ENCODE results near the gene TMEFF2. TPM values are rescaled to one million over a fixed set of nuclear protein-coding genes. Genes with fewer than 3 reads are reported as not detected.

The TMEFF2 gene
- total and polyA plus RNA-seq, 10 of the 15 experiments (the other 5 are each of a cell fraction or from before 2014, with no cell fraction given) = not detected

- TF ChIP-seq ZBTB33 (IDR thresholded peaks at IDR 0.05) (no peak), EGR1 (IDR thresholded peaks at IDR 0.05; ENCODE audit: borderline replicate concordance in 1 of 2, low read depth in 2 of 2, low read length in 2 of 2) (no peak), HCFC1 (IDR thresholded peaks at IDR 0.05; ENCODE audit: low read length) (no peak), NKRF (conservative IDR thresholded peaks at IDR 0.05) (no peak)
- TF ChIP-seq, protein P1, sequence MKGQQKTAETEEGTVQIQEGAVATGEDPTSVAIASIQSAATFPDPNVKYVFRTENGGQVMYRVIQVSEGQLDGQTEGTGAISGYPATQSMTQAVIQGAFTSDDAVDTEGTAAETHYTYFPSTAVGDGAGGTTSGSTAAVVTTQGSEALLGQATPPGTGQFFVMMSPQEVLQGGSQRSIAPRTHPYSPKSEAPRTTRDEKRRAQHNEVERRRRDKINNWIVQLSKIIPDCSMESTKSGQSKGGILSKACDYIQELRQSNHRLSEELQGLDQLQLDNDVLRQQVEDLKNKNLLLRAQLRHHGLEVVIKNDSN (IDR thresholded peaks at IDR 0.05; ENCODE audit: borderline replicate concordance, extremely low read length, insufficient read depth, low read depth, low read length) = no peak
These were observed 6.4 kb upstream of the TMEFF2 start (continued) for GRCh38 chr2:192201116-192201515.

- H2AFZ ChIP-seq (ENCODE audit: control insufficient read depth, low read depth, low read length) = no peak overlapping the region
- peaks cover 20 to 21% of the 10 kb centered on the region in 2 experiments for H3K27me3 ChIP-seq (replicated peaks in 1 of 2; ENCODE audit: control insufficient read depth in 2 of 2, insufficient read depth in 2 of 2, low read length in 1 of 2)
- in situ Hi-C loops (cut with MboI) = no loop called here
- H3K79me2 ChIP-seq (ENCODE audit: control insufficient read depth, insufficient read depth, low read length) = no peaks in the 10 kb centered on the region
- no TSS peak for BruUV-seq (replicated peaks)
- TF ChIP-seq NKRF (conservative IDR thresholded peaks at IDR 0.05) (no peak), NFYB (IDR thresholded peaks at IDR 0.05; ENCODE audit: insufficient read depth, low read depth, low read length) (no peak), MEF2A (IDR thresholded peaks at IDR 0.05; ENCODE audit: insufficient read depth, low read depth, low read length) (no peak), PBX3 (IDR thresholded peaks at IDR 0.05; ENCODE audit: insufficient replicate concordance, low read depth, low read length) (no peak), TCF3 (IDR thresholded peaks at IDR 0.05; ENCODE audit: borderline replicate concordance, insufficient read depth, low read depth, low read length) (no peak), LARP7 (IDR thresholded peaks at IDR 0.05) (no peak)
- ChIA-PET POLR2A (no interaction called here), SMC1A (ENCODE audit: uncharacterized antibody, unreplicated experiment) (no interaction called here), CTCF (interaction anchor here (1.2 kb wide), 1 partner anchor 385 kb away, joined by 3 read pairs; no protein-coding TSS in a partner anchor), RAD21 (ENCODE audit: unreplicated experiment) (no interaction called here)
- H3K4me3 ChIP-seq = no peak overlapping the region
- no peak for ATAC-seq
- DNase-seq (ENCODE audit: low read depth, low spot score) = no peak
- no peaks in the 10 kb centered on the region for H3K4me1 ChIP-seq (ENCODE audit: control insufficient read depth, insufficient read depth, low read length)
- WGBS (ENCODE audit: insufficient coverage, insufficient replicate concordance, low lambda C conversion rate, missing lambda C conversion rate) = 0% methylated on average over 1 of the region's 1 CpG
- intact Hi-C loops (cut with micrococcal nuclease; ENCODE audit: unreplicated experiment) = no loop called here
- FAIRE-seq = no peak
- H3K27ac ChIP-seq (ENCODE audit: control insufficient read depth, insufficient read depth) = no peak overlapping the region
- H4K20me1 ChIP-seq (ENCODE audit: control insufficient read depth, insufficient read depth) = no peaks in the 10 kb centered on the region
- H3K4me2 ChIP-seq (ENCODE audit: control insufficient read depth, insufficient read depth) = no peak overlapping the region
- no peaks in the 10 kb centered on the region for H3K36me3 ChIP-seq (ENCODE audit: control insufficient read depth in 2 of 2, insufficient read depth in 2 of 2, low read length in 1 of 2)
- no peak overlapping the region for H3K9ac ChIP-seq (ENCODE audit: control insufficient read depth, insufficient read depth, low read length)
- H3K9me3 ChIP-seq (replicated peaks; ENCODE audit: control insufficient read depth, insufficient read depth, low read length) = no peaks in the 10 kb centered on the region
These were observed 2.6 kb upstream of the TMEFF2 start for GRCh38 chr2:192197357-192197756.
